ENCODE measurements around the gene SLC2A6. TPM values are rescaled to one million over a fixed set of nuclear protein-coding genes. Genes with fewer than 3 reads are reported as not detected.

The SLC2A6 gene
- total RNA-seq (2014; rRNA removed), result 16.6 and 19.1 TPM in 2 replicates
- polyA plus RNA-seq (2012), result 15.0 TPM

GRCh38 chr9:133478851-133479711 lies at the start of gene SLC2A6:
TSS of gene SLC2A6 (minus strand) at chr9:133479099. CDS start at chr9:133479059, 40 bp downstream.
- peak; percentile 69 for DNase-seq (ENCODE audit: low read depth)

GRCh38 chr9:133528001-133528875 lies 49.3 kb upstream of the SLC2A6 start:
- peak; percentile 24 for DNase-seq (ENCODE audit: low read depth)

DNA sequence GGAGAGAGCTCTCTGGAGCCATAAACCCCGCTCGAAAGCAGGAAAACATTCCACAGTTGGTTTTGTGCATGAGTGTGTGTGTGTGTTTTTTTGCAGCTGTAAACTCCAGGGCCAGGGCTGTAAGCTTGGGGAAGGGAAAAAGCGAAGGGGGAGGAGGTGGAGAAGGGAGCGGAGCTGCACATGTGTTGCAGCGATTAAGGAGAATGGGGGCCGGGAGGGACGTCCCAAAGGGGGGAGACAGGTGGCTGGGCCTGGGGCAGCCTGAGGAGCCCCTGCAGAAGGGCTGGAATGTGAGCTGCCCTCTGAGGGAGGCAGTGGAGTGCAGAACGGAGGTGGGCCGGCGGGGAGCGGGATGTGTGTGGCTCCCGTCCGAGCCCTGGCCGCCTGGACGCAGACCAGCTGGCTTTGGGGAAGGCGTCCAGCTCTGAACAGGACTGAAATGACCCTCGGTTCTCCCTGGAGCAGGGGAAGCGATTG lies 48.6 kb upstream of the SLC2A6 start:
- no peak for DNase-seq (ENCODE audit: low read depth)

DNA sequence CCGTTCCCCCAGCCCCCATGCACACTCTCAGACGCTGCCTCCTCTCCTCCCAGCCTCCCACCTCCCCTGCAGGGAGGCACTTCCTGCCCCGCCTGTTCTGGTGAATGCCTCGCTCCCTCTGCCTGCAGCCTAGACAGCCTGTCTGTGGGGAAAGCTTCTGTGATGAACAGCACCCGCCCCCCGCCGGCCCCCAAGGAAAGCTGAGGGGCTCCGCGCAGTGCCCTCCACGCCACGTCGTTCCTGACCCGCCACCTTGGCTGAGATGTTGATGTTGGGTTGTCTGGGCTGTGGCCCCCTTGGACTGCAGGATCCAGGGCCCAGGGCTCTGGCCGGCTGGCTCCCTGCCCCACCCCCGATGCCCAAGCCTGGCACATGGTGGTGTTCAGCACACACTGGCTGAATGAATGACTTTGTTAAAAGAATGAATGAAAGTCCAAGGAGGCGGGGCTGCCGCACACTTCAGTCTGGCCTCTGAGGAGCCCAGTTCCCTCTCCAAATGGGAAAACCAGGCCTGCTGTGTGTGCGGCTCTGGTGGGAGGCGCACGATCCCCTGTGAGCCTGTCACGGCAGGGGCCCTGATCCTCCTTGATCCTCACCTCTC lies 47.9 kb upstream of the SLC2A6 start:
- no peak for DNase-seq (ENCODE audit: low read depth)

- no peak for DNase-seq (ENCODE audit: low read depth)
Observed at GRCh38 chr9:133525677-133526076, 46.8 kb upstream of the SLC2A6 start.

- no peak for DNase-seq (ENCODE audit: low read depth)
Observed at GRCh38 chr9:133524679-133525228, 45.9 kb upstream of the SLC2A6 start, which contains the start of gene MYMK. TSS of gene MYMK (minus strand) at chr9:133524959. CDS start at chr9:133524844, 115 bp downstream.

DNA sequence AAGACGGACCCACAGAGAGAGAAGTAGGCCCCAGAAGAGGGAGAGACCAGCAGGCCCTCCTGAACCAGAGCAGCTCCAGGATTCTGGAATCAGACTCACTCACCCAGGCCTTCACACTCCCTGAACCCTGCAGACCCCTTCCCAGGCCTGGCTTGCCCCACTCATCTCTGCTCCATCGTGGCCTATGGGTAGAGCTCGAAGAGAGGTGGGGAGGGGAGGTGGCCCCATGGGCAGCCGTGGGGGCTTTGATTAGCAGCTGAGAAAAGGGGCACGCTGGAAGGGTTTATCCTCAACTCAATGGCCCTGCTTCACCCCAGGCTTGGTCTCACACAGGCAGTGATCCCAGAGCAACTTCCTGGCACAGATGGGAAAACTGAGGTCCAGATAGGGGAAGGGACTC lies 45.2 kb upstream of the SLC2A6 start:
- DNase-seq (ENCODE audit: low read depth), result no peak

DNA sequence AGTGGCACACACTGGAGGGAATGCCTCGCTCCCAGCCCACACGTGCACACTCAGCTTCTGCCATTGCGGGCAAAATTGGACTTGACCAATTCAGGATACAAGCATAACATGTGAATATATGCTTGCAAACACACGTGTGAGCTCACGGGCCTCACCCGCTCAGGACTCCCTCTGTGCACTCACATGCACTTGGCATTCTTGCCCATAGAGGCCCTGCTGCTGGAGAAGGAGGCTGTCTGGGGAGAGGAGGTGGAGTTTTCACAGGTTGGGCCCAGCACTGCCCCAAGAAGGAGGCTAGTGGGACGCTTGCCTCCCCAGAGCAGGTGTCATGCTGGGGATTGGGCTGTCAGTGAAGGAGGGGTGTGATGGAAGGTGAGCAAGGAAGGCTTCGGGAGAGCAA lies 44.2 kb upstream of the SLC2A6 start:
- no peak for DNase-seq (ENCODE audit: low read depth)

- no peak for DNase-seq (ENCODE audit: low read depth)
Observed at GRCh38 chr9:133522073-133522910, 43.4 kb upstream of the SLC2A6 start.

- no peak for DNase-seq (ENCODE audit: low read depth)
Observed at GRCh38 chr9:133521122-133522072, 42.5 kb upstream of the SLC2A6 start.

DNA sequence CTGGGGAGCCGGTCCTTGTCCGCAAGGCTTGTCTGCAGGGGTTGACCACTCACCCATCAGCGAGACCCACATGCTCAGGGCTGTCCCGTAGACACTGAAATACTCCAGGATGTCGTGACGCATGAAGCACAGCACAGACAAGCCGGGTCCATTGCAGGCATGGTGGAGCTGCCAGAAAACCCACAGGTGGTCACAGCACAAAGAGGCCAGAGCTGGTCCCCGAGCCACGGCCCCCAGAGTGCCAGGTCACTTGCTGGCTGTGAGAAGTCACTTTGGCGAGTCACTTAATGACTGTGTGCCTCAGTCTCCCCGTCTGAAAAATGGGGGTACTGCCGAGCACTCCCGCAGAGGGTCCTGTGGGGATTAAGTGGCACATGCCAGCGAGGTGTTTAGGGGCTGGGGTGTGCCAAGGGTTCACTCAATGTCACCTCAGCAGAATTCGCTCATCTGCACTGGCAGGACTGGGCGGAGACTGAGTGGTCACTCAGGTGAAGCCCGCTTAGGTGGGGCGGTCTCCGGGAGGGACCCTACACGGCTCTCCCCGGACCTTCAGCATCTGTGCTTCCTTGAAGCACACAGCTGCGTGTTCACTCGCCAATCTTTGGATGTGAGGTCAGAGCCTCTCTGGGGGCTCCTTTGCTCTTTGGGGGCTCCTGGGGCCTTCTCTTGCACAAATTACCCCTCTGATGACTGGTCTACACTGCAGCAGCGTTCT lies 41.4 kb upstream of the SLC2A6 start:
- no peak for DNase-seq (ENCODE audit: low read depth)

- no peak for DNase-seq (ENCODE audit: low read depth)
Observed at GRCh38 chr9:133519693-133520092, 40.8 kb upstream of the SLC2A6 start.

DNA sequence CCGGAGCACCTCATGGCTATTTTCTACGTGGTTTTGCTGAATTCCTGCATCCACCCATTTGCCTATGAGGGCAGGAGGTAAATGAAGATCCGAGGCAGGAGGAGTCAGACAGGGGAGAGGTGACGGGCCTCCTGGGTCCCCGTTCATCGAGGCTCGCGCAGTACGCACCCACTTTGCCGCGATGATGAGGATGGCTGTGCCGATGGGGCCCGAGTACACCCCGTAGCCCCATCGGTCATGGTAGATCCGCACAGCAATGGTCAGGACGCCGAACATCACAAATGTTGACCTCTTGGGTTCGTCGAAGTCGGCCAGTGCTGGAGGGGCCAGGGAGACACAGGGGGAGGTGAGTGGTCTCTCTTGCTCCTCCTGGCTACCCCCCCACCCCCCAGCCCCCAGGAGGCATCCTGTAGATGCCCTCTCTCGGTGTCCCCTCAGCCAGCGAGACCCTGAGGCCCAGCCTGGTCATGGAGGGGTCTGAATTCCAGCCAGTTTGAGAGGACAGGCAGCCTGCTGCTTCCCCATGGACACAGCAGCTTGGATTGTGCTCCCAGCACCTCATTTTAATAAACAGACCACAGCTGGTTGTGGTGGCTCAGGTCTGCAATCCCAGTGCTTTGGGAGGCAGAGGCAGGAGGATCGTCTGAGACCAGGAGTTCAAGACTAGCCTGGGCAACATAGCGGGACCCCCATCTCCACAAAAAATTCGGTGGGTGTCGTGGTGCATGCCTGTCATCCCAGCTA lies 40.0 kb upstream of the SLC2A6 start:
- DNase-seq (ENCODE audit: low read depth), result no peak

GRCh38 chr9:133518200-133518599 lies 39.3 kb upstream of the SLC2A6 start:
- no peak for DNase-seq (ENCODE audit: low read depth)

DNA sequence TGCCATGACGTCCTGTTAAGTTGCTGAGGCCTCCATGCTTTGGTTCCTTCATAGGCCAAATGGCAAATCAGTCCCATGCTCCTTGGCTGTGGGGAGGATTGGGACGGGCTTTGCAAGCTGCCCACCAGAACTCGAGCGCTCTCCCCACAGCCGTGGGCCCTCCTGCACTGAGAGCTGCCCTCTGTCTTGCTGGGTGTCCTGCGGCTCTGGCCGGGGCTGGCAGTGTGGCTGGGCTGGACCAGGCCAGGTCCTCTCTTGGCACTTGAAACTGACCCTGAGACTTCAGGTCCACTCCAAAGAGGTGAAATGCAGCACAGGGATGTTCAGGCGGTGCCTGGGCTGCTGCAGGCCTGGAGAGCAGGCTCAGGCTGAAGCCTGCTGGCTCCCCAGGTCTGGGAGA lies 38.8 kb upstream of the SLC2A6 start:
- no peak for DNase-seq (ENCODE audit: low read depth)

GRCh38 chr9:133516961-133517350 lies 38.1 kb upstream of the SLC2A6 start:
- DNase-seq (ENCODE audit: low read depth), result no peak

- no peak for DNase-seq (ENCODE audit: low read depth)
Observed at GRCh38 chr9:133516256-133516960, 37.5 kb upstream of the SLC2A6 start.
